ENCODE measurements around the gene SULT1C3. TPM values are rescaled to one million over a fixed set of nuclear protein-coding genes. Genes with fewer than 3 reads are reported as not detected.

The SULT1C3 gene
- total RNA-seq (2022; extraction: Qiagen RNA extraction), result not detected in 5 replicates

GRCh38 chr2:108239786-108240185 is at the start of gene SULT1C3:
Gene SULT1C3, plus strand, starts transcription at chr2:108239968. Its CDS starts 7,227 bp downstream, at chr2:108247195.

GRCh38 chr2:108288534-108289106 is 48.9 kb downstream of the SULT1C3 start, which contains the start of gene SULT1C2:
Gene SULT1C2, plus strand, starts transcription at chr2:108288895. Its CDS starts 4,773 bp downstream, at chr2:108293668.

Other genes with a start within 250 kb of the SULT1C3 start
- 0.36 to 0.78 TPM (median 0.43 TPM) in 5 replicates for gene SULT1C2, start 48.9 kb downstream of the SULT1C3 start, total RNA-seq (2022; extraction: Qiagen RNA extraction)
- gene SULT1C4, start 138.0 kb downstream of the SULT1C3 start, total RNA-seq (2022; extraction: Qiagen RNA extraction), result 0.07 TPM in 1 of 5 replicates, not detected in the others
- gene GCC2, start 209.2 kb downstream of the SULT1C3 start, total RNA-seq (2022; extraction: Qiagen RNA extraction), result 9.8 to 18.1 TPM (median 14.3 TPM) in 5 replicates

All from A549 treated with Hydrocortisone at 1 μM for 4 hours (cell line).